Stimulated activated memory B cell treated with anti-CD40 and anti-IgM and Interleukin-4, amounts not matched to agents 10 μg/mL and 1 μg/mL and 100 μg/mL, for 72 hours (primary cell): ENCODE data around the gene RXRA.

ENCODE experiments used
- ATAC-seq: fragments of 150-1000 bp; cut with Tn5 transposase; 2 replicates; pipeline ENCODE4 v1.10.0; 2021
- H3K27ac Mint-ChIP-seq: one replicate; pipeline ENCODE4 v1.8.0; 2022; ENCODE audit warnings: mild to moderate bottlenecking, mixed read lengths
- H3K27me3 Mint-ChIP-seq: one replicate; pipeline ENCODE4 v1.8.0; 2022; ENCODE audit warnings: mixed read lengths
- H3K36me3 Mint-ChIP-seq: one replicate; pipeline ENCODE4 v1.8.0; 2022; ENCODE audit warnings: mixed read lengths
- H3K4me1 Mint-ChIP-seq: one replicate; pipeline ENCODE4 v1.8.0; 2022; ENCODE audit warnings: mixed read lengths
- H3K4me3 Mint-ChIP-seq: one replicate; pipeline ENCODE4 v1.8.0; 2022; ENCODE audit warnings: mild to moderate bottlenecking, moderate library complexity, mixed read lengths
- H3K9me3 Mint-ChIP-seq: one replicate; pipeline ENCODE4 v1.8.0; 2022; ENCODE audit warnings: mixed read lengths

Gene RXRA

DNA sequence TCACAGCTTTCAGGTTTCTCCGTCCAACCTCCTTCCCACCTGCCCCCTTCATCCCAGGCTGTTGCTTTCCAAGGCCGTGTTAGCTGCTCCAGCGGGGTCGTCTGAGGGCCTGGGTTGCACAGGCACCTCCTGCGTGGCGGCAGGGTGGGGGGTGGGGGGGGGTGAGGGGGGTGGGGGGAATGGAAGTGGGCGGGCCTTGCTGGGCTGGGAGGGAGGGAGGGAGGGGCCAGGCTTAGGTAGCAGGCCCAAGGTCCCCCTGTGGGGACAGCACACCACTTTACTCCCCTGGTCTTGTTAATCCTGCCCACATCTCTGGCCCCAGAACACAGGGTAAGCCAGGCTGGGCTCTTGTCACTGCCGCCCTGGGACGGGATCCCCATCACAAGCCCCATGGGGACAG, 99.1 kb downstream of the RXRA start:
- no peaks in the 10 kb centered on the region for H3K4me1 Mint-ChIP-seq
- no peak overlapping the region for H3K4me3 Mint-ChIP-seq
- H3K36me3 Mint-ChIP-seq = peaks cover 9% of the 10 kb centered on the region
- H3K27ac Mint-ChIP-seq = no peak overlapping the region
- no peak for ATAC-seq
- no peaks in the 10 kb centered on the region for H3K9me3 Mint-ChIP-seq
- H3K27me3 Mint-ChIP-seq = no peaks in the 10 kb centered on the region

DNA sequence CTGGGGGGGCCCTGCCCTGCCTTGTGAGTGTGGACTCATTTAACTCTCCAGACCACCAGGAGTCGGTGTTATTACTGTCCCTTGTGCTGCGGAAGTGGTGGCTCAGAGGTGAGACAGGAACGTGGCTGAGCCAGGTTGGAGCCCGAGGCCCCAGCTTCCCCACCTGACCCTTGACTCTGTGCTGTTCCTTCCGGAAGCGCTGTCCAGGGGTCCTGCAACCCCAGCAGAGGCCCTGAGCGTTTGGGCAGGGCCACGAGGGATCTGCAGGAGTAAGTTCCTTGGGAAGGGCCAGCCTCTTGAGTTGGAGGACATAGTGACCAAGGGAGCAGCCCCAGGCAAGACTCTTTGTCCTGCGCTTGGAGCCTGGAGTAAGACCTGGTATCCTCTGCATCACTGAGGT, 99.6 kb downstream of the RXRA start:
- no peak overlapping the region for H3K4me3 Mint-ChIP-seq
- no peak overlapping the region for H3K27ac Mint-ChIP-seq
- no peak for ATAC-seq
- H3K36me3 Mint-ChIP-seq = peaks cover 9% of the 10 kb centered on the region
- no peaks in the 10 kb centered on the region for H3K4me1 Mint-ChIP-seq
- H3K27me3 Mint-ChIP-seq = no peaks in the 10 kb centered on the region
- H3K9me3 Mint-ChIP-seq = no peaks in the 10 kb centered on the region

DNA sequence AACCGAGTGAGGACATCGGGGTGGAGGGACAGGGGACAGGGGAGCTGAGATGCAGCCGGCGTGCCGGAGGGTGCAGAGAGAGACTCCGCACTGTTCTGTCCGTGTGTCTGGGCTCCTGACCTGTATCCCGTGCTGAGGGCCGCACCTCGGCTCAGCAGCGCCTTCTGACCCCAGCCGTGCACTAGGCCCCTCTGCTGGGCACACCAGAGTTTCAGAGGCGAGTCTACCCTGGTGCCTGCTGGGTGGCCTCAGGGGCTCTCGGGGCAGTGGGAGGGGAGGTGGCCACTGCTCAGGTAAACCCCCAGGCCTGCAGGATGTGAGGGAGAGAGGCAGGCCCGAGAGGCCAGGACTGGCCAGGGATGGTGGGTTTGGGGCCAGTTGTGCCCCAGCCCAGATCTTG, 100.2 kb downstream of the RXRA start:
- H3K4me1 Mint-ChIP-seq = no peaks in the 10 kb centered on the region

DNA sequence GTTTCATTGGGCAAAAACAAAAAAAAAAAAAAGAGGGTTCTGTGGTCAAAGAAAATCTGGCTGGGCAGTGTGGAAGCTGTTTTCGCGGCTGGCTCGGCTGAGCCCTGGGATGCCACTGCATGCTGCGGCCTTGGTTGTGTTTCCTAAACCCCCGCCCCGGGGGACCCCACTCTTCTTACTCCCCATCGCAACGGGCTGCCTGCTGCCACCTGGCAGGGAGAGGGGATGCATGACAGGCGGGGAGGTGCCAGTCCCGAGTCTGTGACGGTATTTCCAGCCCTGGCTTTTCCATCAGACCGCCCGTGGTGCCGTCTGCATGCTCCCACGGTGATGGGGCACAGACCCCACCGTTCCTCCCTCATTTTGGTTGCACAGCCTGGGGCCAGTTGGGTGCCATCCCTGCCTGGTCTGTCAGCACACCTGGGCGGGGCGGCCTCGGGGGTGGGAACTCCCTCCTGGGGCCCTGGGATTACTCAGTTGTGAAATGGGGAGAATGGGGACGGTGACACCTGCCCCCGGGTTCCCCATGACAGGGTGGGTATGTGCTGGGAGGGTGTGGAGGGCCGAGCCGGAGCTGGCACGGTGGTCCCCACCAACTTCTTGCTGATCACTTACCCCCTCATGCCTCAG, 101.0 kb downstream of the RXRA start:
- no peak overlapping the region for H3K27ac Mint-ChIP-seq

More for the DNA sequence above, 100.2 kb downstream of the RXRA start:
- peaks cover 9% of the 10 kb centered on the region for H3K36me3 Mint-ChIP-seq
- no peaks in the 10 kb centered on the region for H3K9me3 Mint-ChIP-seq
- H3K27ac Mint-ChIP-seq = no peak overlapping the region
- H3K27me3 Mint-ChIP-seq = no peaks in the 10 kb centered on the region
- H3K4me3 Mint-ChIP-seq = no peak overlapping the region
- ATAC-seq = no peak

DNA sequence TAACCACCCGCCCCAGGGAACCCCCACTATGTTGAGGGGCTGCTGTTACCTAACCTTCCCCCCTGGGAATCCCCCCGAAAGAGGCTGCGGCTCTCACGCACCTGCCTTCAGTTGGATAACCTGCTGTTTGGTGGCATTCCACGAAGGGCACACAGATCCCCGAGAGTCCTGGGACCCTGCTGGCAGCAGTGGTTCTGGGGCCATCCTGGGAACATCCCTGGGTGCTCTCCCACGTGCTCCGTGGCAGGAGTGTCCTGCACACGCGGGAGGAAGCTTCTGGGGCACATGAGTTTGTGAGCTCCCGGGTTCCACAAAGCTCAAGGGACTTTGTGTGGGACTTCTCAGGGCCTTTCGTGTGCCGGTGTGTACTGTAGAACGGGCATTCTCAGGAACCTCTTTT, 102.3 kb downstream of the RXRA start:
- Mint-ChIP-seq H3K27ac (no peak overlapping the region), H3K4me1 (no peaks in the 10 kb centered on the region), H3K4me3 (no peak overlapping the region), H3K9me3 (no peaks in the 10 kb centered on the region), H3K36me3 (no peaks in the 10 kb centered on the region), H3K27me3 (no peaks in the 10 kb centered on the region)
- ATAC-seq = no peak

More for the DNA sequence above, 101.0 kb downstream of the RXRA start:
- Mint-ChIP-seq H3K9me3 (no peaks in the 10 kb centered on the region), H3K4me3 (no peak overlapping the region), H3K4me1 (no peaks in the 10 kb centered on the region), H3K27me3 (no peaks in the 10 kb centered on the region), H3K36me3 (peaks cover 6% of the 10 kb centered on the region)
- no peak for ATAC-seq

DNA sequence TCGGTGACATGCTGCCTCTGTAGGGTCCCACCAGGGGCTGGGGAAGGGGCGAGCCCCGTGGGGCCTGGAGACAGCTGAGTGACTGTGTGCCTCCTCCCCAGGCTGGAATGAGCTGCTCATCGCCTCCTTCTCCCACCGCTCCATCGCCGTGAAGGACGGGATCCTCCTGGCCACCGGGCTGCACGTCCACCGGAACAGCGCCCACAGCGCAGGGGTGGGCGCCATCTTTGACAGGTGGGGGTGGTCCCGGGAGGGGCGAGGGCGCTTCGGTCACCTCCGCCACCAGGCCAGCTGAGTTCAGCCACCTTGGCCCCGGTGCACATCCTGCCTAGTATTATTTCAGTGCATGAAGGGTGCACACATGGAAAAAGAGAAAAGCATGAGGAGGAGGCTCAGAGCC, 102.8 kb downstream of the RXRA start:
- no peaks in the 10 kb centered on the region for H3K27me3 Mint-ChIP-seq
- H3K9me3 Mint-ChIP-seq = no peaks in the 10 kb centered on the region
- H3K36me3 Mint-ChIP-seq = no peaks in the 10 kb centered on the region

DNA sequence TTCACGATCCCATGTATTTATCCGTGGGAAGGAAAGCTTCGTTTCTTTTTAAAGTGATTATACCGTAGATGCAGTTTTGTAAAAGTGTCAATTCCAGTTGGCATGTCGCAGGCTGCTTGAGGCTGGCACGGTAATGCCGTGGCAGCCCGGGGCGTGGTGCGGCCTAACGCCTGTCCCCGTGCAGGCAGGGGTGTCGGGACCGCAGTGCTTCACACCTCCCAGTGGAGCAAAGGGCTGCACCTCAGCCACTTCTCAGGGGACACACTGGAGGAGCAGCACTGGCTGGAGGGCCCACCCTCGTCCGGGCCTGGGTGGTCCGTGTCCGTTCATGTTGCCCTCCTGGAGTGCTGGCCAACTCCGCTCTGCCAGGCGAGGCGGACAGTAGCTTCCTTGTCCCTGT, 103.2 kb downstream of the RXRA start:
- ATAC-seq = no peak
- no peaks in the 10 kb centered on the region for H3K4me1 Mint-ChIP-seq
- no peak overlapping the region for H3K27ac Mint-ChIP-seq
- no peaks in the 10 kb centered on the region for H3K36me3 Mint-ChIP-seq
- H3K27me3 Mint-ChIP-seq = no peaks in the 10 kb centered on the region
- H3K4me3 Mint-ChIP-seq = no peak overlapping the region
- no peaks in the 10 kb centered on the region for H3K9me3 Mint-ChIP-seq

More for the DNA sequence above, 102.8 kb downstream of the RXRA start:
- Mint-ChIP-seq H3K27ac (no peak overlapping the region), H3K4me1 (no peaks in the 10 kb centered on the region), H3K4me3 (no peak overlapping the region)
- no peak for ATAC-seq

DNA sequence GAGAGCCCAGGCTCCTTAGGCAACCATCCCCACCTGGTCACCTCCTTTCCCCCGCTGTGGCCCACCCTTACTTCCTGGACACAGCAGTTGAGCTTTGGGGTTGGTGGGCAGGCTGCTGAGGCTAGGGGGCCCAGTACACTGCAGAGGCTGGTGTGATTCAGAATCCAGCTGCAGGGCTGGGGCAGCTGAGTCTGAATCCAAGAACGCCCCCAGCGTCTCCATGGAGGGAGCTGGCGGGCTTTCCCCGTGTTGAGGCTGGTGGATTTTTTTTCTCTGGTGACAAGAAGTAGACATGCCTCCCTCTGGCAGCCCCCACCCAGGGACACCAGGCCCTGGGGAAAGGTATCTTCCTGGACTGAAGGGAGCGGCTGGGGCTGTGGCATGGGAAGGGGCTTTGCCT, 104.8 kb downstream of the RXRA start:
- H3K36me3 Mint-ChIP-seq = no peaks in the 10 kb centered on the region

DNA sequence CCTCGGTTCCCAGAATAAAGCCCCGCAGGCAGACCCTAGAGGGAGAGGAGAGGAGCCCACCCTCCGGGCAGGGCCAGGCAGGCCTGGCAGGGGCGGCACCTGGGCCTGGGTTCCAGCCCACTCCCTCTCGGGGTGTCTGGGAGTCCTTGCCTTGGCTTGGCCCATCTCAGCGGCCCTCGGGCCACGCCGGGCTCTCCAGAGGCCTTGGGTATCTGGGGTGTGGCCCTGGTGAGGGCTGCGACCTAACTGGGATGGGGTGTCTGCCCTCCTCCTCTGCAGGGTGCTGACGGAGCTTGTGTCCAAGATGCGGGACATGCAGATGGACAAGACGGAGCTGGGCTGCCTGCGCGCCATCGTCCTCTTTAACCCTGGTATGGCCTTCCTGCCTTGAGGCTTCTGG, 105.4 kb downstream of the RXRA start:
- no peaks in the 10 kb centered on the region for H3K27me3 Mint-ChIP-seq
- H3K36me3 Mint-ChIP-seq = no peaks in the 10 kb centered on the region
- no peaks in the 10 kb centered on the region for H3K9me3 Mint-ChIP-seq
- H3K27ac Mint-ChIP-seq = no peak overlapping the region
- no peak overlapping the region for H3K4me3 Mint-ChIP-seq
- no peaks in the 10 kb centered on the region for H3K4me1 Mint-ChIP-seq
- ATAC-seq = no peak

More for the DNA sequence above, 104.8 kb downstream of the RXRA start:
- Mint-ChIP-seq H3K27ac (no peak overlapping the region), H3K4me3 (no peak overlapping the region), H3K4me1 (no peaks in the 10 kb centered on the region), H3K27me3 (no peaks in the 10 kb centered on the region), H3K9me3 (no peaks in the 10 kb centered on the region)
- ATAC-seq = no peak

DNA sequence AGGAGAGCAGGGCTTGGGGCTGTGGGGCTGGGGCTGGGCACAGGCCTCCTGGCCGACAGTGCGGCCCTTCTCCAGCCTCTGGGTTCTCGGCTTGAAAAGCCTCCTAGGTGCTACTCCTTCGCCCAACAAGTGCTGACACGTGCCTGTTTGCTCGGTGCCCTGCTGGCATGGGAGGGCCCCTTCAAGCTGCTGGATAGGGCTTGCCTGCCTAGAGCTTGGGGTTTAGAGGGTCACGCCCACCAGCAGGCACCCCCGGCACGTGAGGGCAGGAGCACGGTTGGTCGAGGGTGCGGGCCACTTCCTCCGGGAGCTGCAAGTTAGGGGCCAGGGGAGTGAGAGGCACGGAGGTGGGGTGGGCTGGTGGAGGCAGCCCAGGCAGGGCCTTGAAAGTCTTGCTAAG, 106.2 kb downstream of the RXRA start:
- Mint-ChIP-seq H3K4me1 (no peaks in the 10 kb centered on the region), H3K27me3 (no peaks in the 10 kb centered on the region), H3K4me3 (no peak overlapping the region), H3K27ac (no peak overlapping the region), H3K9me3 (no peaks in the 10 kb centered on the region), H3K36me3 (no peaks in the 10 kb centered on the region)
- no peak for ATAC-seq

DNA sequence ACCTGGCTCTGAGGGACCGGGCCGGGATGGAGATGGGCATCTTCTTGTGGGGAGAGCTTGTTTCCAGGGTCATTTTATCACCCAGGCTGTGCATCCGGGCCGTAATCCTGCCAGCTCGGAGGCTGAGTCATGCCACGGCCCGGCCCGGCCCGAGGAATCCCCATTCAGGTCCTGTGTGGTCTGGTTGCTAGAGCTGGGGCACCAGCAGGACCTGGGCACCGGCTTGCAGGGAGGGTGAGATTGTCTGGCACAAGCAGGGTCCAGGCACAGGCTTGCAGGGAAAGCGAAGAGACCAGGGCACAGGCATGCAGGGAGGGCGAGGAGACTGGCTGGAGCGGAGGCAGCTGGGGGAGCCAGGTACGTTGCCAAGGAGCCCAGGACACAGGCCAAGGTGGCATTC, 106.8 kb downstream of the RXRA start:
- H3K36me3 Mint-ChIP-seq = no peaks in the 10 kb centered on the region
- no peaks in the 10 kb centered on the region for H3K4me1 Mint-ChIP-seq
- H3K27me3 Mint-ChIP-seq = no peaks in the 10 kb centered on the region
- no peak overlapping the region for H3K4me3 Mint-ChIP-seq
- H3K9me3 Mint-ChIP-seq = no peaks in the 10 kb centered on the region
- H3K27ac Mint-ChIP-seq = no peak overlapping the region
- no peak for ATAC-seq

DNA sequence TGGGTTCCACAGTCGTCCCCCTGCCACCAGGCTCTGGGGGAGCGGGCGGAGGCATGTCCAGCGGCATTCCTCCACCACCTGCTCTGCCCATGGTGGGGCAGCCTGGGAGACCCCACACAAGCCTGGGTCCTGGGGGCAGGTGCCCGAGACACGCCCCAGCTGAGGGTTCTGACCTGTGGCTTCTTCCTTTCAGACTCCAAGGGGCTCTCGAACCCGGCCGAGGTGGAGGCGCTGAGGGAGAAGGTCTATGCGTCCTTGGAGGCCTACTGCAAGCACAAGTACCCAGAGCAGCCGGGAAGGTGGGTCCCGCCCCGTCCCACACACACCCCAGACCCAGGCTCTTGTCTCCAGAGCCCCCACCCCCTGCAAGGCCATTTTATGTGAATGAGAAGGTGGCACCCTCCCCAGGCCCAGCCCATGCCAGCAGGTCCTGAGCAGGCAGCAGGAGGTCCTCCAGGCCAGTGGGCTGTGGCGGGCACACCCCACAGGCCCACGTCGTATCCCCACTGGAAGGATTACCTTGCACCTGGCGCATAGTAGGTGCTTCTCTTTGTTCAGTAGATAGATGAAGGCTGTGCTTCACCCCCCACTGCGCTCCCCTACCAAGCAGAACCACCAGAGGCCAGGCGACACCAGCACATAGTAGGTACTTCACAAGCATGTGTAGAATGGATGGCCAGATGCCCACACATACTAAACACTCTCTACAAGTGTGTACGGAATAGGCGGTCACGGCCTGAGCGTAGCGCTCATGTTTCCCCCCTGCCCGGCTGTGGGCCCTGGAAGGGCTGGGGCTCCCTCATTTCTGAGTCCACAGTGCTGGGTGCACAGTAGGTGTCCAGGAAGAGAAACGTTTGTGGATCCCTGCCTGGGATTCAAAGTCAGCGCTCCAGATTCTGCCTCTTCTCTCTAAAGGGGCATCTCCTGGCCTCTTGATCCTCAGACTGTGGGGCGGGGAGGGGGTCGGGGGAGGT, 107.9 kb downstream of the RXRA start:
- no peak for ATAC-seq
- H3K4me3 Mint-ChIP-seq = no peak overlapping the region
- no peaks in the 10 kb centered on the region for H3K4me1 Mint-ChIP-seq
- no peak overlapping the region for H3K27ac Mint-ChIP-seq
- no peaks in the 10 kb centered on the region for H3K27me3 Mint-ChIP-seq
- no peaks in the 10 kb centered on the region for H3K9me3 Mint-ChIP-seq
- no peaks in the 10 kb centered on the region for H3K36me3 Mint-ChIP-seq

DNA sequence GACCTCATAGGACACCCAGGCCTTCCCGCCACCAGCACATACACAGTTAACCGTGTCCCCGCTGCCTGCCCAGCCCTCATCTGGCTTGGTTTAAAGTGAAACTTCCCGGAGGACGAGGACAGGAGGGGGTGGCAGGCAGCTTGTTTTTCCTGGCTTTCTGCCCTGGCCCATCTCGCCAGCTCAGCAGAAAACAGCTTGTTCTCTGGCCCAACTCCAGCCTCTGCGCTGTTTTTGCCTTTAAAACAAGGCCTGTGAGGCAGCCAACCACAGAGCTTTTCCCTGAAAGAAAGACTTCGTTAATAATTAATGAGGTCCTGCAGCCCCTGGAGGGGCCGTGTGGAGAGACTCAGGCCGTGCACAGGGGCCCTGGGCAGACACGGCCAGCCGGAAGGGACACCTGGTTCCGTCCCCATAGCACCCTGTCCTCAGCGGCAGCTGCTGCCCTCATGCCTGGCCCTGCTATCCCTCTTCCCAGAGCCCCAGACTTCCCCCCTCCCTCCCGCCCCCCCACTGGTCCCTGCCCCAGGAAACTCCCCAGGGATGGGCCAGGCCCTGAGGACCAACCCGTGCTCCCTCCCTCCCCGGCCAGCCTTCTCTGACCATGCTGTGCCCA, 108.7 kb downstream of the RXRA start:
- Mint-ChIP-seq H3K4me3 (no peak overlapping the region), H3K36me3 (no peaks in the 10 kb centered on the region), H3K9me3 (no peaks in the 10 kb centered on the region), H3K27ac (no peak overlapping the region), H3K4me1 (peaks cover 5% of the 10 kb centered on the region), H3K27me3 (peaks cover 4% of the 10 kb centered on the region)
- ATAC-seq = no peak

DNA sequence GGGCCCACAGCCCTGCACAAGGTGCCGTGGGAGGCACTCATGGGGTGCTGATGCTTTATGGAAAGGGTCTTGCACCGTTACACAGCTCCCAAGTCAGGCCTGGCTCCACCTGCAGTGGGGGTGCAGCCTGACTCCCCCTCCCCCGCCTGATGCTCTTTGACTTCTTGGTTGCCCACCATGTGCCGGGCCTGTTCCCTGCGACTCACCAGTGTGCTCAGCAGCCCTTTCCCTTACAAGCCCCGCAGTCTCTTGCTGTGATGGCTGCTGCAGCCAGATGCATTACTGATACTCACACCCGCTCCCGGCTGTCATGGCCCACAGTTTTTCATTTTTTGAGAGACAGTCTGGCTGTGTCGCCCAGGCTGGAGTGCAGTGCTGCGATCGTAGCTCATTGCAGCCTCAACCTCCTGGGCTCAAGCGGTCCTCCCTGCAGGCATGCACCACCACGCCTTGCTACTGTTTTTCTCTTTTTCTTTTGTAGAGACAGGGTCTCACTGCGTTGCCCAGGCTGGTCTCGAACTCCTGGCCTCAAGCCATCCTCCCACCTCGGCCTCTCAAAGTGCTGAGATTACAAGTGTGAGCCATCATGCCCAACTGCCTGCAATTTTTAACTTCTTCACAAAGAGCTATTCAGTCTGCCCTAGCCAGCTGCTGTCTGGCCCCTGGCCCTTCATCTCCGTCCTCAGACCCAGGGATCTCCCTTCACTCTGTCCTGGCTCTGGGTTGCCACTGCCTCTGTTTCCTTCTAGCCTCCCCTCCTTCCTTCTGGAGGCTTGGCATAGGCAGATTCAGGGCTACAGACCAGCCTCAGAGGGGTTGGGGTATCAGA, 109.5 kb downstream of the RXRA start:
- peaks cover 12% of the 10 kb centered on the region for H3K27me3 Mint-ChIP-seq
- no peaks in the 10 kb centered on the region for H3K9me3 Mint-ChIP-seq
- no peak overlapping the region for H3K4me3 Mint-ChIP-seq
- peaks cover 9% of the 10 kb centered on the region for H3K4me1 Mint-ChIP-seq
- ATAC-seq = no peak
- H3K27ac Mint-ChIP-seq = no peak overlapping the region
- H3K36me3 Mint-ChIP-seq = no peaks in the 10 kb centered on the region

DNA sequence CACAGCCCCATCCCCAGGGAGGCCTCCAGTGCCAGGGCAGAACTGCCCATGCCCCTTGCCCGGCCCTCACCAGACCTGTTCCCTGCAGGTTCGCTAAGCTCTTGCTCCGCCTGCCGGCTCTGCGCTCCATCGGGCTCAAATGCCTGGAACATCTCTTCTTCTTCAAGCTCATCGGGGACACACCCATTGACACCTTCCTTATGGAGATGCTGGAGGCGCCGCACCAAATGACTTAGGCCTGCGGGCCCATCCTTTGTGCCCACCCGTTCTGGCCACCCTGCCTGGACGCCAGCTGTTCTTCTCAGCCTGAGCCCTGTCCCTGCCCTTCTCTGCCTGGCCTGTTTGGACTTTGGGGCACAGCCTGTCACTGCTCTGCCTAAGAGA, 110.1 kb downstream of the RXRA start:
- Mint-ChIP-seq H3K27me3 (peaks cover 18% of the 10 kb centered on the region), H3K4me3 (no peak overlapping the region), H3K27ac (no peak overlapping the region), H3K4me1 (peaks cover 9% of the 10 kb centered on the region), H3K9me3 (no peaks in the 10 kb centered on the region), H3K36me3 (no peaks in the 10 kb centered on the region)
- no peak for ATAC-seq
